CD4-positive, alpha-beta T cell treated with Interferon alpha-2 for 1 hour (primary cell): ENCODE measurements around the gene SOSTDC1.
"Not testable (repeated sequence)": the region's sequence is repeated elsewhere in the genome, so short reads cannot be mapped to it uniquely, and the experiment has no call there.

Experiments used
- DNase-seq, 2 donors: peaks; one replicate each; pipeline ENCODE4 v3.0.0-alpha.2; 2020 to 2022

The SOSTDC1 gene, protein sequence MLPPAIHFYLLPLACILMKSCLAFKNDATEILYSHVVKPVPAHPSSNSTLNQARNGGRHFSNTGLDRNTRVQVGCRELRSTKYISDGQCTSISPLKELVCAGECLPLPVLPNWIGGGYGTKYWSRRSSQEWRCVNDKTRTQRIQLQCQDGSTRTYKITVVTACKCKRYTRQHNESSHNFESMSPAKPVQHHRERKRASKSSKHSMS

DNA sequence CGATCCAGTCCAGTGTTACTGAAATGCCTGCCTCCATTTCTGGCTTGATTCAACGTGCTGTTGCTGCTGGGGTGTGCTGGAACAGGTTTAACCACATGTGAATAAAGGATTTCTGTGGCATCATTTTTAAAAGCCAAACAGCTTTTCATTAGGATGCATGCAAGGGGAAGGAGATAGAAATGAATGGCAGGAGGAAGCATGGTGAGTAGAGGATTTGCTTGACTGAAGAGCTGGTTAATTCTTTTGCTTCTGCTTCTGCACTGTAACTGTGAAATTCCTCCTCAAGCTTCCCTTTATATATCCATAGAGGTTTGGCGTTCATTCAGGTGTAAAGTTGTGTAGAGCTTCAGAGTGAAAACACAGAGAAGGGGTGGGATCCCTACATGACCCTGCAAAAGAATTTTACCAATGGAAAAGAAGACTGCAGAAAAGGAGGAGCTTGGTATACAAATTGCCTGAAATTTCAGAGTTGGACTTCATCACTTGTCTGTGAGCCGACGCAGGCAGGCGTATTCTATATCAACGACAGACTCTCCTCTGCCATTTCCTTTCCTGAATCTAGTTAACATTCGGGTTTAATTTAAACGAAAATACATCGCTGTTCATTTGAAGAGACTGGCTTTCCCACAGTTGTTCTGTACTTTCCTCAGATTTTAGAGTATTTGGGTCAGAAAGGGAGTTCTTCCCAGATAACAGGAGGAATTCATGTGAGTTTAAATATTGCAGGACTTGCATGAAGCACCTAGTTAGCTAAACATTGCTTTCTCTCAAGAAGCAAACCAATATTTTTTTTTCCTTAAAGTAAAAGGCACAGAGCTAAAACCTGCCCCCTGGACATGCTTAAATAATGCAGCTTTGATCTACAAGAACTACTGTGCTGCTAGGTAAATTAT is at the start of gene SOSTDC1:
SOSTDC1 (minus strand) TSS at position 270 of the 893 bp plus-strand sequence; CDS start at position 200, 70 bp downstream.
- DNase-seq = no peak

DNA sequence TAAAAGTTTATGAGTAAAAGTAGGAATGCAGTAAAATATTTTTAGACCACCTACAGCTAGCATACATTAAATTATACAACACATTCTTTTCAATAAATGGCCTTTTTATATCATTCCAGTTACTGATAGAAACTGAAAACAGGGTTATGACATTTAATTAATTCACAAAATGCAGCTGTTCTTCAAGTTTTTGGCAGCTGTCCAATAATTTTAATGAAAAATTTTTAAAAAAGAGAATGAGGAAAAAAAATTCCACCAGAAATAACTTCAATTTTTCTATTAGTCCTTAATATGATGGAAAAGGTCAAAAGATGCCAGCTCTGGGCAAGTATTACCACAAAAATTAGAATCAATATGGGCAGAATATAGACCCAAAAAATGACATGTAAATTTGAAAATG is 49.2 kb upstream of the SOSTDC1 start:
- no peak for DNase-seq

DNA sequence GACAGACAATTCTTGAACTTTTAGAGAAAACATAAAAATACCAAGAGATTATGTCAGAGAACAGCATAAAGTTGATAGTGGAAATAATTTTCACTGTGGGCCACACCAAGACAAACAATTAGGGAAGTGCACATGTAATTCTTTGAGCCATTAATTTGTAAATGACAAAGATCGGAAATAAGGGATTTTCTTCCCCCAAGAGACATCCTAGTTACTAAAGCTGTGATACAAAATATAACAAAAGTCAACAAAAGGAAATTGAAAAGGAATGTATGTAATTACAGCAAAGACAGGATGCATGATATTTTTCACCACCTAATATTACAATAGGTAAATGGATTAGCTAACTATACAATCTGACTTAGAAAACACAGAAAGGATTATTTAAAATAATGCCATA is 48.7 kb upstream of the SOSTDC1 start:
- DNase-seq = no peak

DNA sequence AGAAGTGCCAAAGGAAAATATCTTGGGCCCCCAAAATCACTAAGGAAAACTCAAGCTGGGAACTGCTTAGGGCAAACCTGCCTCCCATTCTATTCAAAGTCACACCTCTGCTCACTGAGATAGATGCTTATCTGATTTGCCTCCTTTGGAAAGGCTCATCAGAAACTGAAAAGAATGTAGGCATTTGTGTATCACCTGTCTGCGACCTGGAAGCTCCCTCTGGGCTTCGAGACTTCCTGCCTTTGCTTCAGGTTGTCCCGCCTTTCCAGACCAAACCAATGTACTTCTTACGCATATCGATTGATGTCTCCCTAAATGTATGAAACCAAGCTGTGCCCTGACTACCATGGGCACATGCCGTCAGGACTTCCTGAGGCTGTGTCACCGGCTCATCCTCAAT is 46.6 kb upstream of the SOSTDC1 start:
- DNase-seq = no peak

DNA sequence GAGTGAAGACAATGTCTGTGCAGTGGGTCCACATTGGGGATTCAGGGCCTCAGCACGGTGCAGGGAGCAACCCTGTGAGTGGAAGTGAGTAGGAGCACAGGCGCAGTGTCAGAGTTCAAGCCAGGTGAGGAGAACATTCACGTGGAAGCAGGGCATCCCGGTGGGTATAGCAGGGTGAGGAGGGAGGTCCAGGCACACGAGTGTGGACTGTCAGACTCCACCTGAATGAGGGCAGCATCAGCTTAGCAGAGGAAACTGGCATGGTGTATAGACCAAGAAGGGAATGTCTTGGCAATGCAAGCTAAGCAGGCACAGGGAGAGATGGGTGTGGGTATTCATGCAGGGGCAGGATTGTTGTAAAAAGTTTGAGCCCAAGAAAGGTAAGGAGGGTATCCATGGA is 45.8 kb upstream of the SOSTDC1 start:
- no peak for DNase-seq

DNA sequence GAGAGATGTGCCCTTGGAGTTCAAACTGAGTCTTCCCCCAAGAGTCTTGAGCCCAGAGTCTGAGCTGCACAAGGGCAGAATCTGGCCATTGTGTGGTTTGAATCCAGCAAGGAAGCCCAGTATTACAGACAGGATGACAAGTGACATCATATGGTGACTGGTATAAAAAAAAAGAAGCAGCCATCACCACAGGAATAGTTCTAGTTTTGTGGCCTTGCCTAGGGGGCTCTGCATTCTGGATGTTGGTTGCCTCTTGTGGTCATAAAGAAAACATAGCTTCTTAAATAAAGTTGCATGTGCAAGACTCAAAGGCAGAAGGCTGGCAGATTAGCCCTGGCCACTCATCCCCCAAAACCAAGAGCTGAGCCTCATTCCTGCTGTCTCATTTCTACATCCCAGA is 44.3 kb upstream of the SOSTDC1 start:
- DNase-seq = no peak

DNA sequence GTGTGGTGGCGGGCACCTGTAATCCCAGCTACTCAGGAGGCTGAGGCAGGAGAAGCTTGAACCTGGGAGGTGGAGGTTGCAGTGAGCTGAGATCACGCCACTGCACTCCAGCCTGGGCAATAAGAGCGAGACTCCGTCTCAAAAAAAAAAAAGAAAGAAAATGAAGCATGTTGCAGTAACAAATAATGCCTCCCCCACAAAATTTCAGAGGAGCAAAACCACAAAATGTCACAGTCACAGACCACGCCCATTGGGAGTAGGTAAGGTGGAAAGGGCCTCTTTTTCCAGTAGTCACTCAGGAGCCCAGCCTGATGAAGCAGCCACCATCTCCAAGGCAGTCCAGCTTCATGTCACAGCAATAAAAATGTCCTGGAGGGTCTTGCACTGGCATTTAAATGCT is 40.9 kb upstream of the SOSTDC1 start:
- DNase-seq = not testable (repeated sequence)

DNA sequence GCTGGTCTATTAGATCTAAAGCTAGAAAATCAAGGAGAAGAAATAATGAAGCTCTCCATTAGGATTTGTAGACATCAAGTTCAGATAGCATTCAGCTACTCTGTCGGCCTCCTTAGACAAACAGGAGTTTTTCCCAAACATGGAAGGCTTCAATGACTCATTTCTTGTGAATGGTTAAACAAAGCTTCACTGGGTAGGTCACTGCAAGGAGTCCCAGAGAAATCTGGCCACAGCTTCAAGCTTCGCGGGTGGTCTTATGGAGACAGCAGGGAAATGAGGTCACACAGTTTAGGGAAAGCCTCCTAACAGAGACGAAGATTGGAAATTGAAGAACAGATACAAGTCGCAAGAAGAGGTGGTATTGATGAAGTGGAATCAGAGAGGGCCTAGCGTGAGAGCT is 38.5 kb upstream of the SOSTDC1 start:
- DNase-seq = no peak

DNA sequence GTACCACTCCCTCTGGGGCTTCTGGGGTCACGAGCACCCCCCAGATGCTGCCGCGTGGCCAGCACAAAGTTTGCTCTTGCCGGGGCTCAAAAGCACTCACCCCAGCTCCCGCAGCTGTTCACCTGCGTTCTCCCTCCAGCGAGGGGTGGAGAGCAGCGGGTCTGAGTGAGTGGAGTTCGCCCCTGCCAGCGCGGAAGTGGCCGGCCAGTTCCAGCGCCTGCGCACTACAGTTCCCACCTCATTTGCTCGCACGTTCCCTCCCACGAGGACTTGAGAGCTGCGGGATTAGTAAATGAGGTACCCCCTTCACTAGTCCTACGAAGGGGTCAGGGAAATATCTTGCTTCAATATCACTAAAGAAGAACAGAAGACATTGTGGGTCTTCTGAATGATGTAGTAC is 36.8 kb upstream of the SOSTDC1 start:
- no peak for DNase-seq

DNA sequence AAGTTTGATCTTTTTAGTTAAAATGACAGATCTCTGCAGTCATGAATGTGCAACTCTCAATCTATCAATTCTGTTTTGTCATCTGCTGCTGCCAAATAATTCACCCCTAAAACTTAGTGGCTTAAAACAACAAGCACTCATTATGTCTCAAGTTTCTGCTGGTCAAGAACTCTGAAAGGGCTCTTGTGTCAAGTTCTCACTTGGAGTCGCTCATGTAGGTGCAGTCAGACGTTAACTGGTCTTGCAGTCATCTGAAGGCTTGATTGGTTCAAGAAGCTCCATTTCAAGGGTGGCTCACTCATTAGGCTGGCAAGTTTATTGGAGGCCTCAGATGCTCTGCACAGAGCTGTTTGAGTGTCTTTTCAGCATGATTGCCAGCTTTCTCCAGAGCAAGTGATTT is 32.6 kb upstream of the SOSTDC1 start:
- no peak for DNase-seq

DNA sequence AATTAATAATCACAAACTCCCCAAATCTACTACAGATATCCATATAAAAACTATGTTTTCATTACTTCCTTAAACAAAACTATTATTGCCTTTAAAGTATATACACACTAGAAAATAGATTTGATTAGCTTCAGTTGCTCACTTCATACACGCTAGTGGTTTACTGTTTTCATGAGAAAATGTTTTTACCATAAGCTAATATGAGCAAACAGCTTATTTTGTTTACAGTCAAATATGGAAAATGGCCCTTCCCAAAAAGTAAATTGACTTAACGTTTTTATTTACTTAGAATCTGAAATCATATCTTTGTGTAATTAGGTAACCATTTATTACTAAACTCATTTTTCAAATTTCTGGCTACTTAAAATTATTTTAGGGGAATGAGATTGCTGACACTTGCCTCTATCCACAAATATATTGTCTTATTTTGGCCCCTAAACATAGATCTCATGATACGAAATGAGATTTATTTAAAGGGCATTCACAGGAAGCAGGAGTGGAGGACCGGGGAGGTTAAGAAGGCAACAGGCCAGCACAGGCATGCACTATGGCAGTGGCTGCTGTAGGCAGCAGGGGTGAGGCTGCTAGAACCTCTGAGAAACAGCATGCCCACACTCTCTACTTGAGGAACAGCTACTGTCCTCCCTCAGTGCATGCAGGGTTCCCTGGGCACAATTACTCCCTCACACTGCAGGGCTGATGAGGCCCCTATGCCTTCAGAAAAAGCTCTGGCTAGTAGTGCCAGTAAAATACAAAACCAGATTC is 29.6 kb upstream of the SOSTDC1 start:
- DNase-seq = no peak

DNA sequence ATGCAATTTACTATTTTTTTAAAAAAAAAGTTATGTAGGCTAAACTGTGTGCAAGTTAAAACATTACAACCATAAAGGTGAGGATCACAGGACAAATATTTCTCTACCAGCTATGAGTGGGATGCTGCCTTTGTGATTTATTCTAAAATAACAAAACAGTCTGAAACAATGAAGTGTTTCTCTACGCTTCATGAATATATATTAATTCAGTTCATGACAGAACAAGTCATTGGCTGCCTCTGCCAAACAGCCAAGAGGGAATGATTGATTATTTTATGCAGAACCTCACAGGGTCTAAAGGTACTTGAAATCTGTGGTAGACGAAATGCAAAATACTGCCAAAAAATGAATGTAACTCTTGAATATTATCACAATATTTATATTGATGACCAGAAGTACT is 29.0 kb upstream of the SOSTDC1 start:
- no peak for DNase-seq

DNA sequence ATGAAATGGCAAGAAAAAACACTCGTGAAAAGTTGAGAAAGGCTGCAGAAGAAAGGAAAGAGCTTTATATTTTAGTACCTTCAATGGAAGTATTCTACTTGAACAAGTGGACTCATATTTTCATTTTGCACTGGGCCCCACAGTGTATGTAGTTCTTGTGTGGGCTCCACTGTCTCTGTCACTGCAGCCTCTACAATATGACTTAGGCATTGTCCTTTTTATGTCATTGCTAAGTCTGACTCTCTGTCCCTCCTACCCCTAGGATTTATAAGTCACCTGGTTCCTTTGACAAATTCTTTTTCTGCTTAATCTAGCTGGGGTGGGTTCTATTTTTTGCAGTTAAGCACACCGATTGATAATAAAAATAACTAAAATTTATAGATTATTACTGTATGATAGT is 27.7 kb upstream of the SOSTDC1 start:
- DNase-seq = no peak

DNA sequence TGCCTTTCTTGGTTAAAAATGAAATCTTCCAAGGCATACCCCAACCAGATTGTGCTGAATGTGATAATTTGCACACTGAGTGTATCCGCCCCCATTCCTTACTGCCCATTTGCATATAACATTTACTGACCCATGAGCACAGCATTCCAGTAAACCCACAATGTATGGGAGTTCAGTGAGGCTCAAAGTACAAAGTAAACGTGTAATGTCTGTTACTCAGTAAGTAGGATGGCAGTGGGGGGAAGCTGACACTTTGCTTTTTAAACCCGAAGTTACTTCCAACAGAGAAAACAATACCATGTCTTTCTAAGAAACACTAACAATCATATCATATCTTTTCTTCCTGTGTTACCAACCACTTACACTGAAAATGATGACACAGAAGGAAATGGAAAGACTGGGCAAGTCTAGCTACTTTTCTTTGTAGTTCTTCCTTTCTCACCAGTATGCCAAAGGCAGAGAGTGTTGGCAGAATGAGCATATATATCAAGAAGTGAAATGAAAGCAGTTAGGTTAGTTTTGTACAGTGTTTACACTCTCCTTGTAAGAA is 27.1 kb upstream of the SOSTDC1 start:
- no peak for DNase-seq

DNA sequence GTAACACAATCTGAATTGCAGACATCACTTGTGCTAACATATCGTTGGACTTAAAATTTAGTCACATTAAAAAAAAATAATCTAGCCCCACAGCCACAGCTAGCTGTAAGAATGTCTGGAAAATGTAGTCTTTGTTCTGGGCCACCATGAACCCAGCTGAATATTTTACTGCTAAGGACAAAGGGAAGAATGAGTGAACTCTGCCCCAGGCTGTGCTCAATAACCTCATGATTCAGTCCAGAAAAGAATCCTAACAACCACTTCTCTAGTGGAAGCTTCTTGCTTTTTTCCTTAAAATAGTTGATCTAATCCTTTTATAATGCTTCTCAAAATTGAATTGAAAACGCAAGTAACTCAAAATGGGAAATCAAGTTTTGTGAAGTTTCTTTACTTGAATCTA is 25.6 kb upstream of the SOSTDC1 start:
- no peak for DNase-seq

DNA sequence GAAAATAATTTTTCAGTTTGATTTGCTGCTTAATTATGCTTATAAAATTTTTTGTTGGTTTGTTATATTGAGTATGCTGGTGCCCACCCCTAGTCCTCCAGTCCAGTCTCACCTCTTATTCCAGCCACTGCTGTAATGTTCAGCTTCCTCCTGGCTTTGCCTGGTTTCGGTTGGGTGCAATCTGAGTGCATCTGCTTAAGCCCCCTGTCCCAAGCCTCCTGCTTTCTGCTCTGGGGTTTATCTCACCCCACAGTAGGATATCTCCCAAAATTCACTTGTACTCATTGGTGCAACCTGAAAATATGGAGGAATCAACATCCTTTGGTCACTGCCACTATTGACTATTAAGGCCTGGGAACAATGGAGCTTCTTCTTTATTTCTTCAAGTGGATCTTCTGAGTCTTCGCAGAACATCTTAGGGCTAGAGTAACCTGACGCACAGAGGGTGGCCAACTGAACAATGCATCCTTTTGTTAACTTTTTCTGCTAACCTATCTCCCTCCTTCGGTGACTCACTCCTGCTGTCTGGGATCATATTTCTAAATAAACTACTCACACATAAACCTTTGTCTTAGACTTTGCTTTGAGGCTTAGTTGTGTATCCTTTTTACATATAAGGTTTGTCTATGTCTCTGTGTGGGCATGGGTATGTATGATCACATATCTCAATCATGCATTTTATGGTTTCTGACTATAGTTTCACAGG is 19.1 kb upstream of the SOSTDC1 start:
- no peak for DNase-seq

DNA sequence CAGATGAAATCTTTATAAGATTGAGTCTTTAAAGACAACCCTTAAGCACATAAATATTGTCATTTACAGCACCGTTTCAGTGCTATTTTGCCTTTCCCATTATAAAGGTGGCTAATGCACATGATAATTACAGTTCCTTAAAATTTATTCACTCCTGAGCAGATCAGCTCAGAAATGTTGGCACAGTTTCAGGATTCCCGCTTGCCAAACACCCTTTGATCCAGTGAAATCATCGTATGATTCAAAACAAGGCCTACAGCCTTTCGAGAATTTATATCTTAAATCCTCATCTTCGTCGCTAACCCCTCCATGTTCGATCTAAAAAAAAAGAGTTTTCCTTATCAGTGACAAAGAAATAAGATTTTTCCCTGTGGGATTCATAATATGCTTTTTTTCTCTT is 14.1 kb upstream of the SOSTDC1 start:
- no peak for DNase-seq

DNA sequence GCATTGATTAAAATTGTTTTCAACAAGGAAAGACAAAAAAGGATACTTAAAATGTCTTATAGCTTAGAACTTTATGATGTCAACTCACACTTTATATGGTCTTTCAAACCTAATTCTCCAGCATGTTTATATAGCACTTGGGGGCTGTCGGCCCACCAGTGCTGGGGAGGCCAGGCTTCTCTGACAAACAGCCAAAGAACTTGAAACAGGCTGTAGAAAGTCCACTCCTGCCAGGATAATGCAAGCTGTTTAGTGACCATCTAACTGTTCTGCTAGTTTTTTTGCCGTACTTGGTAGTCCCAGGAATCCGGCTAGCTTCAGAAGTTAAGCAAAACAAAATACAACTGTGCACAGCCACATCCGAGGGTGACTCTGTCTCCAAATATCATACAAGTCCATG is 13.6 kb upstream of the SOSTDC1 start:
- no peak for DNase-seq

DNA sequence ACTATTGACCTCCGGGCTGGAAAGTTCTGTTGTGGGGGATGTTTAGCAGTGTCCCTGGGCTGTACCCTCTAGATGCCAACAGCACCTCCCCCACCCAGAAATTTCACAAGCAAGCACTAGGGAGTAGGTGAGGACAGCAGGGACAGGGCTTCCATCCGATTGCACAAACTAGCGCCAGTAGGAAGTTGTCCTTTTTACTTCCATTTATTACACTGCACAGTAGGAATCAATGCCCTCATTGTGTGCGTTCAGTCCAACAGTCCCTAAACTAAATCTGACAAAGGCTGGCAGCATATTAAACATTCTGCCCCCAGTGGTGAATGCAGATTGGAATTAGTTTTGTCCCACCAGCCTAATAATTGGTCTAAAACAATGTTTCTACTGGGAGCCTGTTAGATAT is 6.4 kb upstream of the SOSTDC1 start:
- no peak for DNase-seq

DNA sequence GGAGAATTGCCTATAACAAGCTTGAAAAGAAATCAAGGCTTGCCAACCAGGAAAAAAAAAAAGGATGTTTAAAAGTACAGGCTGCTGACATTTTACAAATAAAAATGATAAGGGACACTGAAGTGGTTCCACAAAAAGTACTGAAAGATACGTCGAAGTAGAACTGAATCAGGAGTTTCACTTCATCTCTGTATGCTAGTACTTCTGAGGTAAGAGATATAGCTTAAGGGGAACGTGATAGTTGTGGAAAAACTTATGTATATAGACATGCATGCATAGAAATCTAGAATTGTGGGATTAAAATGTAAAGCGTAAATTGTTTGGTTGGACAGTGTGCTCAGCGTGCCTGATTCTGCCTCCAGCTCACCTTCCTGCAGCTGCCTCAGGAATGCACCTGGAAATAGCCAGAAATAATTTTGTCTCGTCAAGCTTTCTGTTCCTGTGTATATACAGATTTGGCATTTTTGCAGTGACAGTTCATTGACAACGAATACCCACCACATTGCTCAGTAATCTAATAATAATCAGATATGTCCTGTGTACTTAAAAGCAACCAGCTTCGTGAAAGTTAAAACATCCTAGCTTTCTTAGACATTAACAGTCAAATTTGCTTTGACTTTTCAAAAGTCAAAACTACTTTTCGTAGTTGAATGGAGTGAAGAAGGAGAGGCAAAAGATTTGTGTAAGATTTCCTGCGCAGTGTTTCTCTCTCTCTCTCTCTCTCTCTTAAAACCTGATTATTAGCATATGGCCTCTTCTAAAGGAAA is 1.4 kb downstream of the SOSTDC1 start:
- DNase-seq = no peak

DNA sequence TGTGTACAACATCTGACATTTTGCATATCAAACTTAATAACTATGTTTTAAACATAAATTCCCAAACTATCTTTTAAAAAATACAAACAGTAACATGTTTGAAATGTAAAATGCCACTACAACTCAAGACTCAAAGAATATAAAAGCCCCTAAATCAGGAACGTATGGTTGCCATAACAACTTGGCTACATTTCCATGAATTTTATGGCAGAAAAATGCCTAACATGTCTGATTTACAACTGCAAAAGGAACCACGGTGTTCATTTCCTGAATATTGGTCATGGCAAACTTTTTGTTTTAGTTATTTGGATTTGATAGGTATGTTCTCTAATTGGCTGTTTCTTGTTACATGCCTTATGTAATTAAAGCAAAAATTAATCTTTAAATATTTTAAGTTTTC is 2.0 kb downstream of the SOSTDC1 start:
- no peak for DNase-seq

DNA sequence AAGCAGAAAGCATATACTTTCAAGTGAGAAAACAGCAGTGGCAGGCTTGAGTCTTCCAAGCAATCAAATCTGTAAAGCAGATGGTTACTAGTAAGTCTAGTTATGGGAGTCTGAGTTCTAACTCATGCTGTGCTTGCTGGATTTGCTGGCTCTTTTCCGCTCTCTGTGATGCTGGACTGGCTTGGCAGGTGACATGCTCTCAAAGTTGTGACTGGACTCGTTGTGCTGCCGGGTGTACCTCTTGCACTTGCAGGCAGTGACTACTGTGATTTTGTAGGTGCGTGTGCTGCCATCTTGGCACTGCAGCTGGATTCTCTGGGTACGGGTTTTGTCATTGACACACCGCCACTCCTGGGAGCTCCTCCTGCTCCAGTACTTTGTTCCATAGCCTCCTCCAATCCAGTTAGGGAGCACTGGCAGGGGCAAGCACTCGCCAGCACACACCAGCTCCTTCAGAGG is 3.1 kb downstream of the SOSTDC1 start:
- DNase-seq = no peak
